Gastrocnemius medialis (tissue), 4 donors: ENCODE measurements around the gene HOXB8.

ENCODE experiments used
- POLR2A ChIP-seq, 2 donors: fragments of 450-650 bp; IDR thresholded peaks; one replicate each; pipeline ENCODE4 v1.6.1; 2017; ENCODE audit warnings: antibody characterized with exemption in 2 of 2, mild to moderate bottlenecking in 2 of 2, moderate library complexity in 2 of 2
- TF ChIP-seq, protein P1 (sequence below), 5 experiments: fragments of 450-650 bp in 3 of 5; fragments of 200-600 bp in 2 of 5; sonication (generic) in 2 of 5; IDR thresholded peaks in 4 of 5; conservative IDR thresholded peaks in 1 of 5; 1 replicate in 4 of 5; 2 replicates in 1 of 5; pipeline ENCODE4 v1.5.1; 2016 to 2019; ENCODE audit warnings: antibody characterized with exemption in 5 of 5, mild to moderate bottlenecking in 3 of 5, moderate library complexity in 3 of 5

DNA sequence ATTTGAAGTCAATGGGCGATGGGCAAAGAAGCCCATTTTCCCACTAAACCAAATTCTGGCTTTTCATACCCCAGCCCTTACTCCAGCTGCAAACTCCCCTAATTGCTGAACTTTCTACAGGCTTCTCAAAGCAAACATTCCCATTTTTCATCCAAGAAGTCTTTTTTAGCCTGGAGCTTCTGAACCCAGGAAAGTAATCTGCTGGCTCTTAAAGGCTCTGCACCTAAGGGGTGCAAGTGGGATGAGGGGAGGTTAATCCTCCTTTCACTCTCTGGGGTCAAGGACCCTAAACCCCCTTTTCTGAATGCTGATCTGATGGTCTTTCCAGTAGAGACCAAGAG lies 6.6 kb downstream of the HOXB8 start:
- TF ChIP-seq, protein P1, sequence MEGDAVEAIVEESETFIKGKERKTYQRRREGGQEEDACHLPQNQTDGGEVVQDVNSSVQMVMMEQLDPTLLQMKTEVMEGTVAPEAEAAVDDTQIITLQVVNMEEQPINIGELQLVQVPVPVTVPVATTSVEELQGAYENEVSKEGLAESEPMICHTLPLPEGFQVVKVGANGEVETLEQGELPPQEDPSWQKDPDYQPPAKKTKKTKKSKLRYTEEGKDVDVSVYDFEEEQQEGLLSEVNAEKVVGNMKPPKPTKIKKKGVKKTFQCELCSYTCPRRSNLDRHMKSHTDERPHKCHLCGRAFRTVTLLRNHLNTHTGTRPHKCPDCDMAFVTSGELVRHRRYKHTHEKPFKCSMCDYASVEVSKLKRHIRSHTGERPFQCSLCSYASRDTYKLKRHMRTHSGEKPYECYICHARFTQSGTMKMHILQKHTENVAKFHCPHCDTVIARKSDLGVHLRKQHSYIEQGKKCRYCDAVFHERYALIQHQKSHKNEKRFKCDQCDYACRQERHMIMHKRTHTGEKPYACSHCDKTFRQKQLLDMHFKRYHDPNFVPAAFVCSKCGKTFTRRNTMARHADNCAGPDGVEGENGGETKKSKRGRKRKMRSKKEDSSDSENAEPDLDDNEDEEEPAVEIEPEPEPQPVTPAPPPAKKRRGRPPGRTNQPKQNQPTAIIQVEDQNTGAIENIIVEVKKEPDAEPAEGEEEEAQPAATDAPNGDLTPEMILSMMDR (IDR thresholded peaks at IDR 0.05 in 4 of 5, conservative IDR thresholded peaks at IDR 0.05 in 1 of 5) = no peak
- no peak for TF ChIP-seq POLR2A (IDR thresholded peaks at IDR 0.05)
